B cell (primary cell): ENCODE results near the gene ZNF185. TPM values are rescaled to one million over a fixed set of nuclear protein-coding genes. Genes with fewer than 3 reads are reported as not detected.

ENCODE experiments used
- ATAC-seq: fragments of 200-7000 bp; cut with Tn5 transposase; one replicate; pipeline ENCODE4 v1.10.0; 2021; ENCODE audit warnings: low read depth, mild to moderate bottlenecking, moderate number of reproducible peaks, moderate library complexity
- CTCF ChIA-PET: fragments of 350-600 bp; sonication (Branson Sonifier 250); formaldehyde crosslinking; loops from one replicate; lab custom pipeline; 2021; ENCODE audit warnings: antibody characterized with exemption, inconsistent platforms; lab: Charles Lee
- POLR2A ChIA-PET: fragments of 350-600 bp; sonication (Branson Sonifier 250); formaldehyde crosslinking; loops from one replicate; lab custom pipeline; 2021; ENCODE audit warnings: antibody characterized with exemption; lab: Charles Lee
- DNase-seq: peaks from one replicate; pipeline ENCODE4 v3.0.0; 2013
- H2AFZ ChIP-seq: 2 replicates; pipeline ENCODE4 v1.6.1; 2012; ENCODE audit warnings: mild to moderate bottlenecking, low read depth, low read length; ENCODE audit not compliant: insufficient read depth, poor library complexity, severe bottlenecking
- H3K27ac ChIP-seq, 2 donors: 1 replicate in 1 of 2; 2 replicates in 1 of 2; pipeline ENCODE4 v1.5.1; 2012 to 2013; ENCODE audit warnings: low read length in 2 of 2, mild to moderate bottlenecking in 2 of 2, moderate library complexity in 1 of 2
- H3K27me3 ChIP-seq, 4 experiments: fragments of 200-600 bp in 1 of 4; sonication (generic) in 1 of 4; replicated peaks in 1 of 4; 1 replicate in 2 of 4; 2 replicates in 2 of 4; pipeline versions ENCODE4 v1.6.1 to v1.7.0; 2013 to 2016; ENCODE audit warnings: low read length in 3 of 4, mild to moderate bottlenecking in 2 of 4, mixed read lengths in 1 of 4, moderate library complexity in 1 of 4; ENCODE audit not compliant: insufficient read depth in 4 of 4, control insufficient read depth in 3 of 4; ENCODE audit errors: control extremely low read depth in 1 of 4
- H3K36me3 ChIP-seq, 2 experiments: replicated peaks in 1 of 2; 1 replicate in 1 of 2; 2 replicates in 1 of 2; pipeline versions ENCODE4 v1.6.1 to v1.7.1; 2013; ENCODE audit warnings: low read length in 1 of 2; ENCODE audit not compliant: insufficient read depth in 2 of 2, control insufficient read depth in 1 of 2; ENCODE audit errors: control extremely low read depth in 1 of 2, extremely low read depth in 1 of 2
- H3K4me1 ChIP-seq, 2 donors: fragments of 200-600 bp in 1 of 2; sonication (generic) in 1 of 2; 1 replicate in 1 of 2; 2 replicates in 1 of 2; pipeline versions ENCODE4 v1.5.1 to v1.6.1; 2013 to 2017; ENCODE audit warnings: low read length in 2 of 2; ENCODE audit not compliant: control insufficient read depth in 2 of 2, insufficient read depth in 2 of 2
- H3K4me2 ChIP-seq: replicated peaks from 2 replicates; pipeline ENCODE3; 2012; ENCODE audit warnings: mild to moderate bottlenecking, low read depth, low read length; ENCODE audit not compliant: poor library complexity, severe bottlenecking
- H3K4me3 ChIP-seq, 5 experiments: fragments of 200-600 bp in 1 of 5; sonication (generic) in 1 of 5; 1 replicate in 3 of 5; 2 replicates in 2 of 5; pipeline versions ENCODE4 v1.5.1 to v1.7.0; 2011 to 2016; ENCODE audit warnings: low read length in 4 of 5, mild to moderate bottlenecking in 4 of 5, low read depth in 2 of 5, control low read depth in 1 of 5, moderate library complexity in 1 of 5; ENCODE audit not compliant: insufficient read depth in 1 of 5; ENCODE audit errors: control extremely low read depth in 1 of 5, extremely low read depth in 1 of 5
- H3K79me2 ChIP-seq: fragments of 200-600 bp; sonication (generic); one replicate; pipeline ENCODE4 v1.6.0; 2016; ENCODE audit warnings: low read length; ENCODE audit not compliant: control insufficient read depth, insufficient read depth
- H3K9ac ChIP-seq: fragments of 200-600 bp; sonication (generic); 2 replicates; pipeline ENCODE4 v1.6.1; 2017; ENCODE audit warnings: mild to moderate bottlenecking, low read length, moderate library complexity
- H3K9me3 ChIP-seq, 3 donors: one replicate each; pipeline versions ENCODE4 v1.6.1 to v1.7.1; 2013; ENCODE audit warnings: low read length in 2 of 3; ENCODE audit not compliant: control insufficient read depth in 2 of 3, insufficient read depth in 1 of 3; ENCODE audit errors: control extremely low read depth in 1 of 3
- H4K20me1 ChIP-seq: 2 replicates; pipeline ENCODE4 v1.6.0; 2012; ENCODE audit warnings: mild to moderate bottlenecking, low read length; ENCODE audit not compliant: insufficient read depth, control insufficient read depth, poor library complexity, severe bottlenecking
- H3K27ac Mint-ChIP-seq: one replicate; pipeline ENCODE4 v1.8.0; 2021; ENCODE audit warnings: mixed read lengths
- H3K27me3 Mint-ChIP-seq: one replicate; pipeline ENCODE4 v1.8.0; 2021; ENCODE audit warnings: mixed read lengths
- H3K4me1 Mint-ChIP-seq: one replicate; pipeline ENCODE4 v1.8.0; 2021; ENCODE audit warnings: mixed read lengths
- H3K4me3 Mint-ChIP-seq: one replicate; pipeline ENCODE4 v1.8.0; 2021; ENCODE audit warnings: mixed read lengths
- H3K9me3 Mint-ChIP-seq: one replicate; pipeline ENCODE4 v1.8.0; 2022; ENCODE audit warnings: mixed read lengths; ENCODE audit not compliant: insufficient read depth
- CTCF ChIP-seq: fragments of 200-600 bp; IDR thresholded peaks from one replicate; pipeline ENCODE4 v1.8.0; 2022; ENCODE audit warnings: antibody characterized with exemption, mild to moderate bottlenecking
- EZH2 ChIP-seq: IDR thresholded peaks from 2 replicates; pipeline ENCODE4 v1.6.1; 2012; ENCODE audit warnings: borderline replicate concordance, low read depth, mild to moderate bottlenecking, moderate library complexity, low read length; ENCODE audit not compliant: insufficient read depth, poor library complexity, severe bottlenecking
- WGBS: methylation state at CpG from one replicate; pipeline ENCODE4 v1.1.5; 2013; ENCODE audit warnings: missing lambda C conversion rate; ENCODE audit not compliant: insufficient coverage; 5-methylcytosine and 5-hydroxymethylcytosine counted together
- intact Hi-C: fragments of 100-400 bp; cut with micrococcal nuclease; formaldehyde crosslinking; loops from one replicate; pipeline ENCODE4 v1.10.0; 2022
- polyA plus RNA-seq: library from polyadenylated mRNA; depleted of rRNA; stranded (reverse); fragments of >200 nt; gene quantifications from 2 replicates; pipeline ENCODE4 v1.2.3, GENCODE V29; 2012
- total RNA-seq, 2 donors: library from RNA; stranded (reverse); fragments of 120-200 nt in 1 of 2; gene quantifications; 1 replicate in 1 of 2; 2 replicates in 1 of 2; pipeline versions ENCODE4 v1.2.3 to v1.2.4, GENCODE V29; 2013 to 2022

ZNF185 gene
- total and polyA plus RNA-seq, 2 donors (not counting 1 experiment from before 2014, with no cell fraction given): 0.89 to 2.3 TPM

- CTCF ChIA-PET: no interaction called here
- no peak overlapping the region for H2AFZ ChIP-seq
- no peak overlapping the region for H3K27ac ChIP-seq
- Mint-ChIP-seq H3K9me3 (no peaks in the 10 kb centered on the region), H3K4me3 (no peak overlapping the region), H3K4me1 (no peaks in the 10 kb centered on the region), H3K27me3 (no peaks in the 10 kb centered on the region), H3K27ac (no peak overlapping the region)
- H3K36me3 ChIP-seq: no peaks in the 10 kb centered on the region
- H3K4me3 ChIP-seq: no peak overlapping the region
- no peak overlapping the region for H3K4me2 ChIP-seq
- peaks cover 0 to 4% of the 10 kb centered on the region in 2 donors for H3K4me1 ChIP-seq
- no peaks in the 10 kb centered on the region for H3K27me3 ChIP-seq
- TF ChIP-seq CTCF: no peak
- no peak for TF ChIP-seq EZH2
- no peak overlapping the region for H3K9ac ChIP-seq
- no peaks in the 10 kb centered on the region for H3K79me2 ChIP-seq
- no peaks in the 10 kb centered on the region for H4K20me1 ChIP-seq
- ATAC-seq (no peak), DNase-seq (no peak)
- 92% methylated on average over 2 of the region's 4 CpGs for WGBS
- H3K9me3 ChIP-seq: no peaks in the 10 kb centered on the region
- POLR2A ChIA-PET: no interaction called here
- intact Hi-C loops: no loop called here
These were observed 32.0 kb downstream of the ZNF185 start for GRCh38 chrX:152929898-152930297.

DNA sequence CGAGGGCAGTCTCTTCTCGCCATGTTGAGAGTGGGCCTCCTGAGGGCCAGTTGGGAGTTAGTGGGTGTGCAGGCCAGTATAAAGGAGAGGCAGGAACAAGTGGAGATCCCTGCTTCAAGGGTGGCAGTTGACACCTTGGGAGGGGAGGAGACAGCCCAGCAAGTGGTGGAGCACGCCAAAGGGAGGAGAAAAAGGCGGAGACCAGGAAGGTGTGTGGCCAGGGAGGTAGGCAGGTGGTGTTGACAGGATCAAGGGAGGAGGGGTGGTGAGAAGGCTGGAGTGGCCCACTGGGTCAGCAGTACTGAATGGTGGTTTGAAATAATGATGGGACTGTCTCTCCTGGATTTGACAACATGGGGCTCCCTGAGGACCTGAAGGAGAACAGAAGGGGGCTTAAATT lies 32.6 kb downstream of the ZNF185 start:
- Mint-ChIP-seq H3K4me3 (no peak overlapping the region), H3K9me3 (no peaks in the 10 kb centered on the region), H3K4me1 (no peaks in the 10 kb centered on the region), H3K27ac (no peak overlapping the region), H3K27me3 (peaks cover under 1% of the 10 kb centered on the region)
- no peak overlapping the region for H3K4me3 ChIP-seq
- H3K27ac ChIP-seq: no peak overlapping the region
- no peak overlapping the region for H3K4me2 ChIP-seq
- H3K9ac ChIP-seq: no peak overlapping the region
- H3K27me3 ChIP-seq: no peaks in the 10 kb centered on the region
- ChIA-PET POLR2A (no interaction called here), CTCF (no interaction called here)
- H2AFZ ChIP-seq: no peak overlapping the region
- H3K9me3 ChIP-seq: no peaks in the 10 kb centered on the region
- peaks cover 0 to 4% of the 10 kb centered on the region in 2 donors for H3K4me1 ChIP-seq
- DNase-seq (no peak), ATAC-seq (no peak)
- intact Hi-C loops: no loop called here
- no peaks in the 10 kb centered on the region for H4K20me1 ChIP-seq
- no peaks in the 10 kb centered on the region for H3K79me2 ChIP-seq
- 54% methylated on average over 4 of the region's 4 CpGs for WGBS
- H3K36me3 ChIP-seq: no peaks in the 10 kb centered on the region
- TF ChIP-seq CTCF: no peak
